Measurements from ENCODE around the gene MYH6. TPM values are rescaled to one million over a fixed set of nuclear protein-coding genes. Genes with fewer than 3 reads are reported as not detected.

The MYH6 gene
- total RNA-seq, 2 experiments from 2014 or later: not detected

- intact Hi-C loops (cut with micrococcal nuclease): no loop called here
- Mint-ChIP-seq H3K4me3 (no peak overlapping the region), H3K27ac (no peak overlapping the region), H3K4me1 (ENCODE audit: low read depth) (no peaks in the 10 kb centered on the region), H3K36me3 (ENCODE audit: low read depth) (no peaks in the 10 kb centered on the region), H3K27me3 (peaks cover 5% of the 10 kb centered on the region), H3K9me3 (no peaks in the 10 kb centered on the region)
- ATAC-seq (no peak), DNase-seq (no peak)
- TF ChIP-seq CTCF (IDR thresholded peaks at IDR 0.05): no peak
- ChIA-PET POLR2A (no interaction called here), CTCF (interaction anchor here (1.7 kb wide), 1 partner anchor 34 kb away, joined by 6 read pairs; no protein-coding TSS in a partner anchor)
Observed at GRCh38 chr14:23414254-23414653, 6.2 kb upstream of the MYH6 start.

- TF ChIP-seq CTCF (IDR thresholded peaks at IDR 0.05): no peak
- H3K4me1 Mint-ChIP-seq (ENCODE audit: low read depth): no peaks in the 10 kb centered on the region
- ChIA-PET CTCF (no interaction called here), POLR2A (no interaction called here)
- DNase-seq: no peak
- peaks cover 5% of the 10 kb centered on the region for H3K27me3 Mint-ChIP-seq
- H3K36me3 Mint-ChIP-seq (ENCODE audit: low read depth): no peaks in the 10 kb centered on the region
- no peaks in the 10 kb centered on the region for H3K9me3 Mint-ChIP-seq
- intact Hi-C loops (cut with micrococcal nuclease): no loop called here
- H3K4me3 Mint-ChIP-seq: no peak overlapping the region
- no peak for ATAC-seq
- no peak overlapping the region for H3K27ac Mint-ChIP-seq
Observed at GRCh38 chr14:23413681-23414080, 5.6 kb upstream of the MYH6 start.

- ATAC-seq (no peak), DNase-seq (no peak)
- CTCF ChIA-PET: interaction anchor here (1.2 kb wide), 1 partner anchor 31 kb away, joined by 3 read pairs; no protein-coding TSS in a partner anchor
- H3K9me3 Mint-ChIP-seq: no peaks in the 10 kb centered on the region
- H3K27me3 Mint-ChIP-seq: peaks cover 3% of the 10 kb centered on the region
- no peaks in the 10 kb centered on the region for H3K36me3 Mint-ChIP-seq (ENCODE audit: low read depth)
- no peak for TF ChIP-seq CTCF (IDR thresholded peaks at IDR 0.05)
- intact Hi-C loops (cut with micrococcal nuclease): no loop called here
- no peak overlapping the region for H3K27ac Mint-ChIP-seq
- no peak overlapping the region for H3K4me3 Mint-ChIP-seq
- POLR2A ChIA-PET: no interaction called here
- no peaks in the 10 kb centered on the region for H3K4me1 Mint-ChIP-seq (ENCODE audit: low read depth)
Observed at GRCh38 chr14:23411563-23412525, 3.8 kb upstream of the MYH6 start.

- ATAC-seq: no peak
- Mint-ChIP-seq H3K27ac (no peak overlapping the region), H3K4me1 (ENCODE audit: low read depth) (no peaks in the 10 kb centered on the region), H3K27me3 (no peaks in the 10 kb centered on the region), H3K9me3 (no peaks in the 10 kb centered on the region), H3K4me3 (no peak overlapping the region), H3K36me3 (ENCODE audit: low read depth) (no peaks in the 10 kb centered on the region)
- intact Hi-C loops (cut with micrococcal nuclease): no loop called here
- ChIA-PET POLR2A (interaction anchor here (1.0 to 1.8 kb wide), 2 partner anchors 14 to 89 kb away, joined by 4 to 7 read pairs; partner anchors contain the start of gene PABPN1), CTCF (interaction anchor here (1.2 kb wide), 1 partner anchor 29 kb away, joined by 3 read pairs; no protein-coding TSS in a partner anchor)
- DNase-seq: no peak
- no peak for TF ChIP-seq CTCF (IDR thresholded peaks at IDR 0.05)
Observed at GRCh38 chr14:23409966-23410635, 2.0 kb upstream of the MYH6 start.

Measured in activated CD8-positive, alpha-beta T cell treated with anti-CD3 and anti-CD28 coated beads for 36 hours (primary cell).